ENCODE results near the gene CDC5L. TPM values are rescaled to one million over a fixed set of nuclear protein-coding genes. Genes with fewer than 3 reads are reported as not detected.

Gene CDC5L
- total RNA-seq, 1 experiment from 2014 or later, result 24.6 TPM

GRCh38 chr6:44367681-44368080, 19.8 kb upstream of the CDC5L start:
- no peak for TF ChIP-seq ZNF274 (IDR thresholded peaks at IDR 0.05; ENCODE audit: low read depth, low read length)
- TF ChIP-seq ELF1 (IDR thresholded peaks at IDR 0.05; ENCODE audit: borderline replicate concordance, low read depth), result no peak
- TF ChIP-seq REST (IDR thresholded peaks at IDR 0.05; ENCODE audit: low read depth), result no peak
- TF ChIP-seq FOSL1 (IDR thresholded peaks at IDR 0.05; ENCODE audit: low read depth), result no peak
- no peak for TF ChIP-seq CBX3 (IDR thresholded peaks at IDR 0.05; ENCODE audit: low read depth)
- TF ChIP-seq EGR1 (IDR thresholded peaks at IDR 0.05; ENCODE audit: low read depth), result no peak
- TF ChIP-seq ATF3 (IDR thresholded peaks at IDR 0.05), result no peak
- TF ChIP-seq SRF (IDR thresholded peaks at IDR 0.05; ENCODE audit: low read depth), result no peak
- TF ChIP-seq SP1 (IDR thresholded peaks at IDR 0.05; ENCODE audit: low read depth), result no peak
- no peak for TF ChIP-seq POLR2AphosphoS5 (IDR thresholded peaks at IDR 0.05; ENCODE audit: low read depth, low read length)
- no peak for TF ChIP-seq TCF7L2 (IDR thresholded peaks at IDR 0.05; ENCODE audit: borderline replicate concordance, extremely low read depth, insufficient read depth, insufficient read length)
- no peak for TF ChIP-seq CTCF (IDR thresholded peaks at IDR 0.05 in 2 of 3, conservative IDR thresholded peaks at IDR 0.05 in 1 of 3; ENCODE audit: borderline replicate concordance in 1 of 3, insufficient read depth in 1 of 3, low read depth in 2 of 3, low read length in 2 of 3)
- no peak for TF ChIP-seq MAX (IDR thresholded peaks at IDR 0.05)
- TF ChIP-seq ZBTB33 (IDR thresholded peaks at IDR 0.05; ENCODE audit: extremely low read depth, insufficient replicate concordance, low read length), result no peak
- no peak for TF ChIP-seq YY1 (IDR thresholded peaks at IDR 0.05; ENCODE audit: extremely low read depth, insufficient replicate concordance, low read depth, low read length)
- TF ChIP-seq SIN3A (IDR thresholded peaks at IDR 0.05; ENCODE audit: low read depth), result no peak
- TF ChIP-seq JUND (IDR thresholded peaks at IDR 0.05), result no peak
- no peak for TF ChIP-seq ZFX (IDR thresholded peaks at IDR 0.05)
- no peak for TF ChIP-seq POLR2A (IDR thresholded peaks at IDR 0.05; ENCODE audit: borderline replicate concordance, extremely low read depth, insufficient read depth, insufficient read length)
- TF ChIP-seq EZH2 (IDR thresholded peaks at IDR 0.05), result no peak
- no peak overlapping the region for H3K4me3 ChIP-seq (replicated peaks in 1 of 2; ENCODE audit: low read depth in 1 of 2, low read length in 2 of 2)
- no peak for ATAC-seq
- no TSS peak for BruUV-seq (replicated peaks)
- ChIA-PET CTCF (no interaction called here), POLR2A (no interaction called here), RAD21 (ENCODE audit: low non-redundant PET in 1 of 2, low total read pairs in 2 of 2, uncharacterized antibody in 2 of 2, unreplicated experiment in 2 of 2) (no interaction called here)
- H3K79me2 ChIP-seq (ENCODE audit: insufficient read depth, low read length), result no peaks in the 10 kb centered on the region
- H3K9me2 ChIP-seq (ENCODE audit: insufficient read depth), result no peaks in the 10 kb centered on the region
- intact Hi-C loops (cut with micrococcal nuclease), result no loop called here
- H3K9ac ChIP-seq (ENCODE audit: low read length), result no peak overlapping the region
- H2AFZ ChIP-seq (ENCODE audit: low read depth, low read length, poor library complexity, severe bottlenecking), result no peak overlapping the region
- H4K20me1 ChIP-seq (ENCODE audit: insufficient read depth), result no peaks in the 10 kb centered on the region
- DNase-seq (ENCODE audit: low read depth, low spot score), result no peak
- no peaks in the 10 kb centered on the region for H3K36me3 ChIP-seq (ENCODE audit: control insufficient read depth in 1 of 2, insufficient read depth in 2 of 2, low read length in 2 of 2)
- no peaks in the 10 kb centered on the region for H3K4me1 ChIP-seq (ENCODE audit: control insufficient read depth in 1 of 2, insufficient read depth in 2 of 2, low read length in 2 of 2)
- H3K4me2 ChIP-seq (ENCODE audit: low read length), result no peak overlapping the region
- H3K27ac ChIP-seq (ENCODE audit: low read depth, low read length), result no peak overlapping the region
- H3K27me3 ChIP-seq (ENCODE audit: insufficient read depth, low read length), result no peaks in the 10 kb centered on the region
- no peaks in the 10 kb centered on the region for H3K9me3 ChIP-seq (ENCODE audit: control insufficient read depth in 1 of 2, insufficient read depth in 1 of 2, low read depth in 1 of 2, low read length in 2 of 2)
